DMS 273 treated with DMSO at 0.1 percent for 48 hours (cell line): ENCODE measurements around the gene SRSF3.
"Not testable (repeated sequence)": the region's sequence is repeated elsewhere in the genome, so short reads cannot be mapped to it uniquely, and the experiment has no call there.

ENCODE experiments used
- DNase-seq: peaks from one replicate; lab custom pipeline; 2025; lab: John Stamatoyannopoulos, UW

Gene SRSF3

DNA sequence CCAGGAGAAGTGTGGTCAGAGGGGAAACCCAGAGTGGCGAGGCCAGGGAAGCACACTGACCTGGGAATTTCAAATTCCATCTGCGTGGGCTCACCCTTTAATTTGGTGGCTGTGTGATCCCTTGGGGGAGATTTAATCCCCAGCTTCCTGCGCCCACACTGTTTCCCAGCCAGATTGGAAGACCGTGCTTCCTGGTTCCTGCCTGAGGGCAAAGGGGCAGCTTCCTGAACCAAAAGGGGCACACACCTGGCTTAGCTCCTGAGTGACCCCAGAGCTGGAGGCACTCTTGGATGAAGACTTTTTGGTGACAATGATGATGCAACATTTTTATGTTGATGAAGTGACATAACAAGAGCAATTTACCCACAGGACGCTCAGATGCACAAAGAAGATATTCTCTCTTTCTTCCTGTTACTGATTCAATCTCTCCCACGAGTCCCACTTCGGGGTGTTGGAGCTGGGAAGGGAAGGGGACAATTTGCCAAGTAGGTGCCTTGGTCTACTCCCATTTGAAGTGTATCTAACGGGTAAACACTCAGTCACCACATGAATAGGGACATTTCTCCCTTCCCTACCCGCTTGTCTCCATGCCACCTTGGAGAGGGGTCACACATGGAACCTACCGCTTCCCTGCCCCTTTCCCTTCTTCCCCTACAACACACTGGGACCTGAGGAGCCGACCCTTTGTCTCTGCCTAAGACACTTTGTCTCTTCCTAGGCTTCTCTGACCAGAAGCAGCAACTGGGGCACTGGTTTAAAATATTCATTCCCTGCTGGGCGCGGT lies 55.7 kb downstream of the SRSF3 start:
- DNase-seq = no peak

DNA sequence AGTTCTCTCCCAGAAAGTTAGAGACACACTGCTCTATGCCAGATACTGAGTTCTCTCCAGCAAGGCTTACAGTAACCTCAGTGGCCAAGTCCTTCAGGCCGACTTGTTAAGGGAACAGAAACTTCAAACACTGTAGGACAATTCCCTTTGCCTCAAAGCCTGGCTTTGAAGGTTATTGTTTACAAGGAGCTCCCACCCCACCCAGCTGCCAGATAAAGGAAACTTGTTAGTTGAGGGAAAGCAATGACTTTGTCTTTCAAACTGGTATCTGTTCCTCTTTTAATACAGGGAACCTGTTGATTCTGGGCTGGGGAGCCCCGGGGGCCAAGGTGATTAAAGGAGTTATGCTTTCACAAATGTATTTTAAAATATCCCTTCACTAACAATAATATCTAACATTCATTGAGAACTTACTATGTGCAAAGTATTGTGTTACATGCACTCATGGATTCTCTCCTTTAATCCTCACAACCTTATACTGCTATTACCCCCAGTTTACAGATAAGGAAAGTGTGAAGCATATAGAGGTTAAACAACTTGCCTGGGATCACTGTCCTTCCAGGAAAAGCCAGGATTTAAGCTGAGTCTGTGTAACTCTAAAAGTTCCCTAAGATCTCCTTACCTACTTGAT lies 56.8 kb downstream of the SRSF3 start:
- no peak for DNase-seq

DNA sequence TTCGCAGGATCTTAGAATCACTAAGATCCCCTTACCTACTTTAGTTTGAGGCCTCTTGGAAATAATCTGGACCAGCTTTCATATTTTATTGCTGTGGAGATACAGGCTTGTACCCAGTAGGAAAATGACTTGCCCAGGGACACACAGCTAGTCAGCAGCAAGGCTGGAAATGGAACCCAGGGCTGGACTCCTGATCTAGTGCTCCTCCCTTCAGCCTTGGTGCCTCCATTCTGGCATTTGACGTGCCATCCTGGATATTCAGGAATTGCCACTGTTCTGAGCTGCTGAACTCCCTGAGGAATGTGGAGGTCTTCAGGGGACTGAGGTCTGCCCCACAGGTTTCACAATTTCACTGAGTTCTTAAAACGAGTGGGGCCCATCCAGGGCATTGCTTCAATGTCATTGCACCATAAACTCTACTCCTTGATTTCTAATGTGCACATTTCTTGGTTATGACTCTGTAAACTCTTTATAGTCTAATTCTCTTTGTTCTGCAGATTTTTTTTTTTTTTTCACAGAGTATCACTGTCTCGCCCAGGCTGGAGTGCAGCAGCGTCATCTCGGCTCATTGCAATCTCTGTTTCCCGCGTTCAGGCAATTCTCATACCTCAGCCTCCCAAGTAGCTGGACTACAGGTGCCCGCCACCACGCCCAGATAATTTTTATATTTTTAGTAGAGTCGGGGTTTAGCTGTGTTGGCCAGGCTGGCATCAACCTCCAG lies 57.7 kb downstream of the SRSF3 start:
- DNase-seq = no peak

DNA sequence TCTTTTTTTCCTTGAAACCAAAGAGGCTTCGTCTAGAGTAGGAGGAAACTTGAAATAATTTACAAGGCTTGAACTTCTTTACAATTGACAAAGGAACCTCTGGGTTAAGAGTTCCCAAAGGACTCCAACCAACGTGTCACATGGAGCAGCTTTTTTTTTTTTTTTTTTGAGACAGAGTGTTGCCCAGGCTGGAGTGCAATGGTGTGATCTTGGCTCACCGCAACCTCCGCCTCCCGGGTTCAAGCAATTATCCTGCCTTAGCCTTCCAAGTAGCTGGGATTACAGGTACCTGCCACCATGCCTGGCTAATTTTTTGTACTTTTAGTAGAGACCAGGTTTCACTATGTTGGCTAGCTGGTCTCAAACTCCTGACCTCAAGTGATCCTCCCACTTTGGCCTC lies 60.3 kb downstream of the SRSF3 start:
- not testable (repeated sequence) for DNase-seq
